A549 treated with Mapracorat at 1 μM for 4 hours (cell line): ENCODE results near the gene TUT1. TPM values are rescaled to one million over a fixed set of nuclear protein-coding genes. Genes with fewer than 3 reads are reported as not detected.

Source experiments
- total RNA-seq: library from RNA; stranded (reverse); fragments of 200-300 nt; extraction: Qiagen RNA extraction; gene quantifications from 5 replicates; pipeline ENCODE4 v1.2.3, GENCODE V29; 2022

Gene TUT1
- total RNA-seq: 13.6 to 16.7 TPM (median 16.4 TPM) in 5 replicates

GRCh38 chr11:62591448-62592145 is at the start of gene TUT1:
TUT1 (minus strand) TSS chr11:62591523; CDS start chr11:62591485, 38 bp downstream.

GRCh38 chr11:62621567-62622470 is 30.5 kb upstream of the TUT1 start, which contains the start of gene B3GAT3:
B3GAT3 (minus strand) TSS chr11:62621986; CDS start chr11:62621947, 39 bp downstream.

GRCh38 chr11:62612366-62613290 is 21.3 kb upstream of the TUT1 start, which contains the start of the genes EML3 and ROM1:
EML3 (minus strand) TSS chr11:62612775; CDS start chr11:62612457, 318 bp downstream.
ROM1 (plus strand) TSS chr11:62613257; CDS start chr11:62613282, 25 bp downstream.

GRCh38 chr11:62601372-62602140 is 10.2 kb upstream of the TUT1 start, which contains the start of gene MTA2:
MTA2 (minus strand) TSS chr11:62601865; CDS start chr11:62601450, 415 bp downstream.

GRCh38 chr11:62573592-62574362 is 17.5 kb downstream of the TUT1 start, which contains the start of gene EEF1G:
EEF1G (minus strand) TSS chr11:62573891; CDS start chr11:62573842, 49 bp downstream.

GRCh38 chr11:62546244-62546928 is 44.9 kb downstream of the TUT1 start, which contains the start of gene AHNAK:
AHNAK (minus strand) TSS chr11:62546806; CDS start chr11:62536098, 10,708 bp downstream.

Other genes with a start within 250 kb of the TUT1 start
- not detected in 5 replicates for gene SCGB1A1, start 172.5 kb downstream of the TUT1 start, total RNA-seq
- gene AHNAK, start 44.7 kb downstream of the TUT1 start, total RNA-seq: 288 to 390 TPM (median 357 TPM) in 5 replicates
- 1,940 to 2,067 TPM (median 1,987 TPM) in 5 replicates for gene EEF1G, start 17.6 kb downstream of the TUT1 start, total RNA-seq
- gene MTA2, start 10.3 kb upstream of the TUT1 start, total RNA-seq: 84.2 to 90.9 TPM (median 87.8 TPM) in 5 replicates
- gene EML3, start 21.3 kb upstream of the TUT1 start, total RNA-seq: 18.3 to 27.8 TPM (median 22.2 TPM) in 5 replicates
- 3.5 to 4.8 TPM (median 4.3 TPM) in 5 replicates for gene ROM1, start 21.7 kb upstream of the TUT1 start, total RNA-seq
- 40.7 to 59.1 TPM (median 53.6 TPM) in 5 replicates for gene B3GAT3, start 30.5 kb upstream of the TUT1 start, total RNA-seq
- gene GANAB, start 55.1 kb upstream of the TUT1 start, total RNA-seq: 226 to 272 TPM (median 254 TPM) in 5 replicates
- gene INTS5, start 61.8 kb upstream of the TUT1 start, total RNA-seq: 16.6 to 22.4 TPM (median 21.4 TPM) in 5 replicates
- gene C11orf98, start 73.7 kb upstream of the TUT1 start, total RNA-seq: 120 to 142 TPM (median 133 TPM) in 5 replicates
- gene CSKMT, start 73.8 kb upstream of the TUT1 start, total RNA-seq: 9.8 to 16.3 TPM (median 14.4 TPM) in 5 replicates
- gene UQCC3, start 80.2 kb upstream of the TUT1 start, total RNA-seq: 27.0 to 39.9 TPM (median 36.2 TPM) in 5 replicates
- gene LBHD1, start 80.7 kb upstream of the TUT1 start, total RNA-seq: 3.1 to 5.1 TPM (median 4.6 TPM) in 5 replicates
- 102 to 125 TPM (median 116 TPM) in 5 replicates for gene UBXN1, start 87.5 kb upstream of the TUT1 start, total RNA-seq
- gene LRRN4CL, start 98.0 kb upstream of the TUT1 start, total RNA-seq: 0.06 to 0.24 TPM (median 0.09 TPM) in 4 of 5 replicates, not detected in the other
- 54.7 to 81.4 TPM (median 71.3 TPM) in 5 replicates for gene BSCL2, start 115.9 kb upstream of the TUT1 start, total RNA-seq
- not detected in 5 replicates for gene GNG3, start 116.2 kb upstream of the TUT1 start, total RNA-seq
- gene HNRNPUL2, start 135.9 kb upstream of the TUT1 start, total RNA-seq: 36.4 to 41.5 TPM (median 40.5 TPM) in 5 replicates
- 28.9 to 34.9 TPM (median 31.7 TPM) in 5 replicates for gene TTC9C, start 137.0 kb upstream of the TUT1 start, total RNA-seq
- gene ZBTB3, start 162.6 kb upstream of the TUT1 start, total RNA-seq: 1.1 to 1.8 TPM (median 1.6 TPM) in 5 replicates
- 165 to 180 TPM (median 178 TPM) in 5 replicates for gene POLR2G, start 170.1 kb upstream of the TUT1 start, total RNA-seq
- 11.7 to 16.5 TPM (median 12.7 TPM) in 5 replicates for gene TAF6L, start 179.9 kb upstream of the TUT1 start, total RNA-seq
- 78.3 to 95.8 TPM (median 85.2 TPM) in 5 replicates for gene TMEM179B, start 195.9 kb upstream of the TUT1 start, total RNA-seq
- 18.5 to 27.8 TPM (median 26.5 TPM) in 5 replicates for gene TMEM223, start 200.5 kb upstream of the TUT1 start, total RNA-seq
- gene NXF1, start 213.9 kb upstream of the TUT1 start, total RNA-seq: 41.1 to 56.6 TPM (median 51.1 TPM) in 5 replicates
- 19.5 to 24.9 TPM (median 24.1 TPM) in 5 replicates for gene STX5, start 240.5 kb upstream of the TUT1 start, total RNA-seq
- gene TEX54, start 241.3 kb upstream of the TUT1 start, total RNA-seq: not detected in 5 replicates
- 74.3 to 86.7 TPM (median 77.3 TPM) in 5 replicates for gene WDR74, start 248.1 kb upstream of the TUT1 start, total RNA-seq